RWPE1 (cell line): Measurements from ENCODE around the gene GAST.

Source experiments
- CTCF ChIA-PET: fragments of 350-600 bp; sonication (Branson Sonifier 250); formaldehyde crosslinking; extraction: SDS; loops from one replicate; lab custom pipeline; 2021; lab: Yijun Ruan, JAX
- POLR2A ChIA-PET: fragments of 400-600 bp; formaldehyde crosslinking; extraction: SDS; loops from one replicate; lab custom pipeline; 2020; ENCODE audit warnings: antibody characterized with exemption; ENCODE audit not compliant: low non-redundant PET; lab: Yijun Ruan, JAX
- DNase-seq: peaks from one replicate; pipeline ENCODE4 v3.0.0; 2012; ENCODE audit warnings: low spot score
- H3K27ac ChIP-seq: fragments of 450-650 bp; 2 replicates; pipeline ENCODE4 v1.5.1; 2017
- TF ChIP-seq, protein P1 (sequence below): fragments of 450-650 bp; conservative IDR thresholded peaks from 2 replicates; pipeline ENCODE4 v1.5.1; 2017; ENCODE audit warnings: low read depth, mild to moderate bottlenecking

GAST gene

DNA sequence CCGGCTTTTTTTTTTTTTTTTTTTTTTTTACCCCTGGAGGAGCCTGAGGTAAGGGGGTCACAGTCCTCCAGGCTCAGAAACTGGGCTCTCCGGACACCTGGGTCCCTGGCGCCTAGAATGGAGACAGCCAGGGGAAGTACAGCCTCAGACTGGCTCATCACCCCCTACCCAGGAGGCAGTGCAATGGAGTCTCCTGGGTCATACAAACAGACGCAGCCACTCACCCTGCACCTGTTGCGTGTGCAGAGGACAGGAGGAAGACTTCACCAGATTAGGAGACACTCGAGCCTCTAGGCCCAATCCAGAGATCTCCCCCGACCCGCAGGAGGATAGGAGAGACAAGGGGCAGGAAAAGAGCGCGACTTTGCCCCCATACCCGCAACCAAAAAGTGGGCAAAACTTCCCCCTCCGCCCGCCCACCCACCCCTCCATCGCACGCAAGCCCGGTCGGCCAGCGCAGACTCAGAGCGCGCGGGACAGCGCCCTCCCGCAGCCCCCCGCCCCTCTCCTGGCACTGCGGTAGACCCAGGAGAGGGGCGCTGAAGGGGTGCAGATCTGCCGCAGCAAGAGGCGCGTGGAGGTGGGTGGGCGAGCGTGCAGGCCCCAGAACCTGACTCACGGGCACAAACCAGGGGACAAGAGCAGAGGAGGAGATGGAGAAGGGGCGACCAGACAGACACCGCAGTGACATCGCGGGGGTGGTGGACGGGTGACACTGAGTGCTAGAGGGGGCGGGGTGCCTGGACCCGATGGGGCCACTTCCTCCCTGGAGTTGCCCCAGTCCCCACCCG lies 21.4 kb downstream of the GAST start:
- no peak overlapping the region for H3K27ac ChIP-seq
- ChIA-PET POLR2A (interaction anchor here (1.0 to 1.1 kb wide), 2 partner anchors 16 to 53 kb away, joined by 3 to 7 read pairs; partner anchors contain the start of gene JUP), CTCF (interaction anchor here (0.6 to 1.3 kb wide), 2 partner anchors 38 to 78 kb away, joined by 3 to 7 read pairs; partner anchors contain the start of gene P3H4)
- no peak for DNase-seq
- TF ChIP-seq, protein P1, sequence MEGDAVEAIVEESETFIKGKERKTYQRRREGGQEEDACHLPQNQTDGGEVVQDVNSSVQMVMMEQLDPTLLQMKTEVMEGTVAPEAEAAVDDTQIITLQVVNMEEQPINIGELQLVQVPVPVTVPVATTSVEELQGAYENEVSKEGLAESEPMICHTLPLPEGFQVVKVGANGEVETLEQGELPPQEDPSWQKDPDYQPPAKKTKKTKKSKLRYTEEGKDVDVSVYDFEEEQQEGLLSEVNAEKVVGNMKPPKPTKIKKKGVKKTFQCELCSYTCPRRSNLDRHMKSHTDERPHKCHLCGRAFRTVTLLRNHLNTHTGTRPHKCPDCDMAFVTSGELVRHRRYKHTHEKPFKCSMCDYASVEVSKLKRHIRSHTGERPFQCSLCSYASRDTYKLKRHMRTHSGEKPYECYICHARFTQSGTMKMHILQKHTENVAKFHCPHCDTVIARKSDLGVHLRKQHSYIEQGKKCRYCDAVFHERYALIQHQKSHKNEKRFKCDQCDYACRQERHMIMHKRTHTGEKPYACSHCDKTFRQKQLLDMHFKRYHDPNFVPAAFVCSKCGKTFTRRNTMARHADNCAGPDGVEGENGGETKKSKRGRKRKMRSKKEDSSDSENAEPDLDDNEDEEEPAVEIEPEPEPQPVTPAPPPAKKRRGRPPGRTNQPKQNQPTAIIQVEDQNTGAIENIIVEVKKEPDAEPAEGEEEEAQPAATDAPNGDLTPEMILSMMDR, result no peak

- peak; percentile 65 for DNase-seq
- ChIA-PET CTCF (interaction anchor here (1.3 kb wide), 1 partner anchor 38 kb away, joined by 7 read pairs; no protein-coding TSS in a partner anchor), POLR2A (interaction anchor here (1.0 to 1.1 kb wide), 2 partner anchors 17 to 52 kb away, joined by 3 to 7 read pairs; partner anchors contain the start of gene JUP)
- peak within 1 kb of the TSS; percentile 43 for H3K27ac ChIP-seq
- TF ChIP-seq, protein P1, result no peak
Measured at GRCh38 chr17:41734139-41734948, 22.2 kb downstream of the GAST start, which contains the start of gene HAP1. TSS of gene HAP1 (minus strand) at chr17:41734643. CDS start at chr17:41734634, 9 bp downstream.

GRCh38 chr17:41734949-41735313 lies 22.8 kb downstream of the GAST start:
- POLR2A ChIA-PET, result interaction anchor here (1.1 kb wide), 1 partner anchor 17 kb away, joined by 7 read pairs; no protein-coding TSS in a partner anchor
- no peak for DNase-seq
- CTCF ChIA-PET, result interaction anchor here (0.7 to 1.3 kb wide), 2 partner anchors 39 to 52 kb away, joined by 4 to 7 read pairs; partner anchors contain the start of gene JUP
- TF ChIP-seq, protein P1, result no peak
- H3K27ac ChIP-seq, result peak overlapping the region; percentile 43

- CTCF ChIA-PET, result interaction anchor here (0.7 kb wide), 2 partner anchors 51 to 85 kb away, joined by 3 to 4 read pairs; partner anchors contain the start of gene JUP
- POLR2A ChIA-PET, result no interaction called here
Measured at GRCh38 chr17:41735744-41736143, 23.6 kb downstream of the GAST start.

GRCh38 chr17:41736983-41737679 lies 25.0 kb downstream of the GAST start:
- POLR2A ChIA-PET, result interaction anchor here (0.5 to 0.6 kb wide), 2 partner anchors 75 to 184 kb away, joined by 4 read pairs; no protein-coding TSS in a partner anchor
- TF ChIP-seq, protein P1, result no peak
- CTCF ChIA-PET, result interaction anchor here (0.5 to 1.8 kb wide), 9 partner anchors 41 to 127 kb away, joined by 3 to 14 read pairs (median 4); partner anchors contain the start of genes FKBP10 and P3H4
- H3K27ac ChIP-seq, result no peak overlapping the region
- no peak for DNase-seq

More at GRCh38 chr17:41735744-41736143, 23.6 kb downstream of the GAST start:
- no peak overlapping the region for H3K27ac ChIP-seq
- no peak for DNase-seq
- TF ChIP-seq, protein P1, result no peak
